Measurements from ENCODE around the gene ELMO1. TPM values are rescaled to one million over a fixed set of nuclear protein-coding genes. Genes with fewer than 3 reads are reported as not detected.

ELMO1 gene
- total RNA-seq, 1 experiment from 2014 or later, result 1.1 TPM

GRCh38 chr7:37038706-37039105 is 410.0 kb downstream of the ELMO1 start:
- Histone ChIP-seq H4K20me1 (ENCODE audit: insufficient read depth) (no peaks in the 10 kb centered on the region), H3K9me3 (ENCODE audit: control insufficient read depth in 1 of 2, insufficient read depth in 1 of 2, low read depth in 1 of 2, low read length in 2 of 2) (peaks cover 0 to 11% of the 10 kb centered on the region in 2 experiments; a peak in 1 of 4 replicates), H3K27me3 (ENCODE audit: insufficient read depth, low read length) (no peaks in the 10 kb centered on the region), H3K4me1 (ENCODE audit: control insufficient read depth in 1 of 2, insufficient read depth in 2 of 2, low read length in 2 of 2) (peaks cover 9 to 14% of the 10 kb centered on the region in 2 experiments), H3K4me2 (ENCODE audit: low read length) (no peak overlapping the region), H3K79me2 (ENCODE audit: insufficient read depth, low read length) (no peaks in the 10 kb centered on the region), H3K9ac (ENCODE audit: low read length) (no peak overlapping the region), H3K4me3 (replicated peaks in 1 of 2; ENCODE audit: low read depth in 1 of 2, low read length in 2 of 2) (no peak overlapping the region), H3K36me3 (ENCODE audit: control insufficient read depth in 1 of 2, insufficient read depth in 2 of 2, low read length in 2 of 2) (no peaks in the 10 kb centered on the region), H3K9me2 (ENCODE audit: insufficient read depth) (no peaks in the 10 kb centered on the region), H3K27ac (ENCODE audit: low read depth, low read length) (no peak overlapping the region), H2AFZ (ENCODE audit: low read depth, low read length, poor library complexity, severe bottlenecking) (no peak overlapping the region)
- intact Hi-C loops (cut with micrococcal nuclease), result no loop called here
- CTCF ChIA-PET, result no interaction called here
- ATAC-seq (no peak), DNase-seq (ENCODE audit: low read depth, low spot score) (no peak)
- RAD21 ChIA-PET (ENCODE audit: low non-redundant PET in 1 of 2, low total read pairs in 2 of 2, uncharacterized antibody in 2 of 2, unreplicated experiment in 2 of 2), result no interaction called here
- POLR2A ChIA-PET, result no interaction called here
- no peak for TF ChIP-seq POLR2AphosphoS5 (IDR thresholded peaks at IDR 0.05; ENCODE audit: low read depth, low read length)
- TF ChIP-seq, protein P1, sequence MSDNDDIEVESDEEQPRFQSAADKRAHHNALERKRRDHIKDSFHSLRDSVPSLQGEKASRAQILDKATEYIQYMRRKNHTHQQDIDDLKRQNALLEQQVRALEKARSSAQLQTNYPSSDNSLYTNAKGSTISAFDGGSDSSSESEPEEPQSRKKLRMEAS (IDR thresholded peaks at IDR 0.05), result no peak
- TF ChIP-seq CTCF (IDR thresholded peaks at IDR 0.05 in 2 of 3, conservative IDR thresholded peaks at IDR 0.05 in 1 of 3; ENCODE audit: borderline replicate concordance in 1 of 3, insufficient read depth in 1 of 3, low read depth in 2 of 3, low read length in 2 of 3), result no peak
- no peak for TF ChIP-seq EZH2phosphoT487 (IDR thresholded peaks at IDR 0.05; ENCODE audit: borderline replicate concordance)
- TF ChIP-seq, protein P2, sequence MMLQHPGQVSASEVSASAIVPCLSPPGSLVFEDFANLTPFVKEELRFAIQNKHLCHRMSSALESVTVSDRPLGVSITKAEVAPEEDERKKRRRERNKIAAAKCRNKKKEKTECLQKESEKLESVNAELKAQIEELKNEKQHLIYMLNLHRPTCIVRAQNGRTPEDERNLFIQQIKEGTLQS (IDR thresholded peaks at IDR 0.05), result no peak
- no peak for TF ChIP-seq EGR1 (IDR thresholded peaks at IDR 0.05; ENCODE audit: low read depth)
- no peak for TF ChIP-seq REST (IDR thresholded peaks at IDR 0.05; ENCODE audit: low read depth)
- TF ChIP-seq FOSL1 (IDR thresholded peaks at IDR 0.05; ENCODE audit: low read depth), result no peak
- no peak for TF ChIP-seq RAD21 (IDR thresholded peaks at IDR 0.05; ENCODE audit: low read depth)
- no peak for TF ChIP-seq CBX3 (IDR thresholded peaks at IDR 0.05; ENCODE audit: low read depth)
- no TSS peak for BruUV-seq (replicated peaks)
